GF-D8 (cell line): ENCODE results near the gene ATP8A1.

Experiments used
- DNase-seq: peaks from one replicate; lab custom pipeline; 2025; lab: John Stamatoyannopoulos, UW

The ATP8A1 gene

GRCh38 chr4:42364266-42365053 is 292.4 kb downstream of the ATP8A1 start:
- no peak for DNase-seq

- DNase-seq, result no peak
Observed at GRCh38 chr4:42363614-42364013, 293.3 kb downstream of the ATP8A1 start.

- no peak for DNase-seq
Observed at GRCh38 chr4:42362591-42362990, 294.3 kb downstream of the ATP8A1 start.

GRCh38 chr4:42361456-42361855 is 295.4 kb downstream of the ATP8A1 start:
- no peak for DNase-seq

GRCh38 chr4:42360256-42360669 is 296.6 kb downstream of the ATP8A1 start:
- no peak for DNase-seq

- DNase-seq, result no peak
Observed at GRCh38 chr4:42359711-42360110, 297.2 kb downstream of the ATP8A1 start.
